HepG2 (cell line): ENCODE measurements around the gene CST11. TPM values are rescaled to one million over a fixed set of nuclear protein-coding genes. Genes with fewer than 3 reads are reported as not detected.

ENCODE experiments used
- AKAP8 ChIP-seq: sonication (generic); formaldehyde crosslinking; IDR thresholded peaks from 2 replicates; pipeline ENCODE4 v1.5.1; 2020; ENCODE audit warnings: mild to moderate bottlenecking, missing genetic modification reagents
- ASH2L ChIP-seq: fragments of 300-600, 200-600 bp; sonication (generic); IDR thresholded peaks from 2 replicates; pipeline ENCODE4 v1.7.0; 2017; ENCODE audit warnings: low read depth, mild to moderate bottlenecking, moderate library complexity, mixed read lengths, low read length; ENCODE audit not compliant: insufficient read length
- CREM ChIP-seq, 2 experiments: sonication (generic) in 1 of 2; formaldehyde crosslinking in 1 of 2; IDR thresholded peaks; 2 replicates each; pipeline versions ENCODE4 v1.4.0 to v1.6.1; 2016 to 2020; ENCODE audit warnings: antibody characterized with exemption in 1 of 2, mild to moderate bottlenecking in 1 of 2, missing genetic modification reagents in 1 of 2
- EZH2 ChIP-seq: conservative IDR thresholded peaks from 2 replicates; pipeline ENCODE4 v1.6.1; 2012; ENCODE audit warnings: mild to moderate bottlenecking, low read depth, low read length, moderate library complexity
- IKZF1 ChIP-seq: fragments of 450-650 bp; IDR thresholded peaks from 2 replicates; pipeline ENCODE4 v1.7.1; 2016
- KLF11 ChIP-seq: IDR thresholded peaks from 2 replicates; pipeline ENCODE4 v1.6.1; 2016; ENCODE audit warnings: missing compliant biosample characterization
- LCORL ChIP-seq, 2 experiments: fragments of 450-650 bp in 1 of 2; sonication (generic) in 1 of 2; formaldehyde crosslinking in 1 of 2; IDR thresholded peaks; 2 replicates each; pipeline versions ENCODE4 v1.5.0 to v1.6.1; 2017 to 2020; ENCODE audit warnings: antibody characterized with exemption in 1 of 2, missing genetic modification reagents in 1 of 2
- MIER2 ChIP-seq: IDR thresholded peaks from 2 replicates; pipeline ENCODE4 v1.6.1; 2016; ENCODE audit warnings: missing biosample characterization, missing genetic modification reagents
- NPAS2 ChIP-seq: sonication (generic); formaldehyde crosslinking; IDR thresholded peaks from 2 replicates; pipeline ENCODE4 v1.8.0; 2022; ENCODE audit warnings: mild to moderate bottlenecking, missing genetic modification reagents, borderline replicate concordance
- PAX8 ChIP-seq: sonication (generic); formaldehyde crosslinking; IDR thresholded peaks from 2 replicates; pipeline ENCODE4 v1.8.0; 2022; ENCODE audit warnings: mild to moderate bottlenecking, missing genetic modification reagents, borderline replicate concordance
- RAD21 ChIP-seq: fragments of 450-650 bp; formaldehyde crosslinking; IDR thresholded peaks from 2 replicates; pipeline ENCODE4 v1.5.0; 2020; ENCODE audit warnings: mild to moderate bottlenecking
- SRSF4 ChIP-seq: fragments of 200-400 bp; formaldehyde crosslinking; IDR thresholded peaks from one replicate; pipeline ENCODE4 v1.6.1; 2018; ENCODE audit warnings: mild to moderate bottlenecking, low read depth, low read length, moderate library complexity; ENCODE audit not compliant: poor library complexity, severe bottlenecking
- SRSF9 ChIP-seq: fragments of 200-400 bp; formaldehyde crosslinking; IDR thresholded peaks from 2 replicates; pipeline ENCODE4 v1.6.1; 2018; ENCODE audit warnings: borderline replicate concordance, mild to moderate bottlenecking, low read depth, low read length; ENCODE audit not compliant: insufficient read depth, poor library complexity, severe bottlenecking
- STAG1 ChIP-seq: sonication (generic); formaldehyde crosslinking; IDR thresholded peaks from 2 replicates; pipeline ENCODE4 v1.4.0; 2020; ENCODE audit warnings: missing genetic modification reagents
- TRIM24 ChIP-seq: sonication (generic); formaldehyde crosslinking; IDR thresholded peaks from 2 replicates; pipeline ENCODE4 v1.8.0; 2022; ENCODE audit warnings: mild to moderate bottlenecking, missing genetic modification reagents
- ZBTB42 ChIP-seq: sonication (generic); formaldehyde crosslinking; IDR thresholded peaks from 2 replicates; pipeline ENCODE4 v1.5.0; 2020; ENCODE audit warnings: mild to moderate bottlenecking, missing genetic modification reagents
- ZBTB7B ChIP-seq: sonication (generic); formaldehyde crosslinking; IDR thresholded peaks from 2 replicates; pipeline ENCODE4 v1.4.0; 2020; ENCODE audit warnings: missing genetic modification reagents
- ZFY ChIP-seq: sonication (generic); formaldehyde crosslinking; IDR thresholded peaks from 2 replicates; pipeline ENCODE4 v1.4.0; 2020; ENCODE audit warnings: missing genetic modification reagents
- ZNF652 ChIP-seq: IDR thresholded peaks from 2 replicates; pipeline ENCODE4 v1.6.1; 2016; ENCODE audit warnings: low read depth, borderline replicate concordance
- ZNF788 ChIP-seq: sonication (generic); formaldehyde crosslinking; IDR thresholded peaks from 2 replicates; pipeline ENCODE4 v1.5.0; 2020; ENCODE audit warnings: mild to moderate bottlenecking, missing genetic modification reagents, borderline replicate concordance
- ZNF878 ChIP-seq: sonication (generic); formaldehyde crosslinking; IDR thresholded peaks from 2 replicates; pipeline ENCODE4 v1.8.1; 2023; ENCODE audit warnings: mild to moderate bottlenecking, missing genetic modification reagents, moderate library complexity
- polyA plus RNA-seq, 8 experiments: library from polyadenylated mRNA; depleted of rRNA in 3 of 8; stranded (reverse) in 7 of 8; unstranded in 1 of 8; fragments of >200 nt; fragmentation: Illumina TruSeq in 4 of 8; extraction: Trizol in 4 of 8; gene quantifications; 2 replicates each; pipeline versions ENCODE4 v1.2.1 to v1.2.3, GENCODE V29; 2011 to 2016; ENCODE audit warnings: low read depth in 4 of 8, missing spikeins in 1 of 8, mixed read lengths in 1 of 8; ENCODE audit not compliant: insufficient read depth in 1 of 8
- total RNA-seq, 5 experiments: library from RNA; depleted of rRNA; stranded (reverse); fragments of >200 nt; fragmentation: Illumina TruSeq; extraction: Trizol; gene quantifications; 2 replicates each; pipeline ENCODE4 v1.2.3, GENCODE V29; 2016; ENCODE audit warnings: low read depth in 1 of 5
- TF ChIP-seq, protein P1 (sequence below): sonication (generic); formaldehyde crosslinking; IDR thresholded peaks from 2 replicates; pipeline ENCODE4 v1.4.0; 2020; ENCODE audit warnings: missing genetic modification reagents
- TF ChIP-seq, protein P2 (sequence below): sonication (generic); formaldehyde crosslinking; IDR thresholded peaks from 2 replicates; pipeline ENCODE4 v1.4.0; 2020; ENCODE audit warnings: mild to moderate bottlenecking, missing genetic modification reagents

Gene CST11
- total and polyA plus RNA-seq, 2 of the 13 experiments (the other 11 are each of a cell fraction or from before 2014, with no cell fraction given) = not detected

- TF ChIP-seq SRSF9 = no peak
- TF ChIP-seq MIER2 (CRISPR knock-in tag) = no peak
- TF ChIP-seq LCORL (IDR thresholded peaks at IDR 0.05) = no peak
- TF ChIP-seq LCORL (CRISPR knock-in tag; IDR thresholded peaks at IDR 0.05) = 0 out of 2 replicates have a peak, but pooled peaks have one; percentile 48
- TF ChIP-seq ZBTB42 (CRISPR knock-in tag) = no peak
- no peak for TF ChIP-seq ZNF652 (CRISPR knock-in tag)
- no peak for TF ChIP-seq ASH2L
- TF ChIP-seq ZNF878 = 0 out of 2 replicates have a peak, but pooled peaks have one; percentile 47
- TF ChIP-seq KLF11 = no peak
- no peak for TF ChIP-seq CREM (IDR thresholded peaks at IDR 0.05)
- no peak for TF ChIP-seq CREM (CRISPR knock-in tag; IDR thresholded peaks at IDR 0.05)
- TF ChIP-seq AKAP8 (CRISPR knock-in tag) = 0 out of 2 replicates have a peak, but pooled peaks have one; percentile 70
- TF ChIP-seq IKZF1 = no peak
- no peak for TF ChIP-seq TRIM24 (CRISPR knock-in tag)
- no peak for TF ChIP-seq SRSF4
- TF ChIP-seq, protein P1, sequence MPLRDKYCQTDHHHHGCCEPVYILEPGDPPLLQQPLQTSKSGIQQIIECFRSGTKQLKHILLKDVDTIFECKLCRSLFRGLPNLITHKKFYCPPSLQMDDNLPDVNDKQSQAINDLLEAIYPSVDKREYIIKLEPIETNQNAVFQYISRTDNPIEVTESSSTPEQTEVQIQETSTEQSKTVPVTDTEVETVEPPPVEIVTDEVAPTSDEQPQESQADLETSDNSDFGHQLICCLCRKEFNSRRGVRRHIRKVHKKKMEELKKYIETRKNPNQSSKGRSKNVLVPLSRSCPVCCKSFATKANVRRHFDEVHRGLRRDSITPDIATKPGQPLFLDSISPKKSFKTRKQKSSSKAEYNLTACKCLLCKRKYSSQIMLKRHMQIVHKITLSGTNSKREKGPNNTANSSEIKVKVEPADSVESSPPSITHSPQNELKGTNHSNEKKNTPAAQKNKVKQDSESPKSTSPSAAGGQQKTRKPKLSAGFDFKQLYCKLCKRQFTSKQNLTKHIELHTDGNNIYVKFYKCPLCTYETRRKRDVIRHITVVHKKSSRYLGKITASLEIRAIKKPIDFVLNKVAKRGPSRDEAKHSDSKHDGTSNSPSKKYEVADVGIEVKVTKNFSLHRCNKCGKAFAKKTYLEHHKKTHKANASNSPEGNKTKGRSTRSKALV (CRISPR knock-in tag) = peak; percentile 76; the same call in 1 of the 2 replicates
- peak; percentile 65; the same call in 1 of the 2 replicates for TF ChIP-seq ZNF788
- no peak for TF ChIP-seq STAG1 (CRISPR knock-in tag)
- TF ChIP-seq ZFY (CRISPR knock-in tag) = peak; percentile 66
- no peak for TF ChIP-seq NPAS2 (CRISPR knock-in tag)
- TF ChIP-seq, protein P2, sequence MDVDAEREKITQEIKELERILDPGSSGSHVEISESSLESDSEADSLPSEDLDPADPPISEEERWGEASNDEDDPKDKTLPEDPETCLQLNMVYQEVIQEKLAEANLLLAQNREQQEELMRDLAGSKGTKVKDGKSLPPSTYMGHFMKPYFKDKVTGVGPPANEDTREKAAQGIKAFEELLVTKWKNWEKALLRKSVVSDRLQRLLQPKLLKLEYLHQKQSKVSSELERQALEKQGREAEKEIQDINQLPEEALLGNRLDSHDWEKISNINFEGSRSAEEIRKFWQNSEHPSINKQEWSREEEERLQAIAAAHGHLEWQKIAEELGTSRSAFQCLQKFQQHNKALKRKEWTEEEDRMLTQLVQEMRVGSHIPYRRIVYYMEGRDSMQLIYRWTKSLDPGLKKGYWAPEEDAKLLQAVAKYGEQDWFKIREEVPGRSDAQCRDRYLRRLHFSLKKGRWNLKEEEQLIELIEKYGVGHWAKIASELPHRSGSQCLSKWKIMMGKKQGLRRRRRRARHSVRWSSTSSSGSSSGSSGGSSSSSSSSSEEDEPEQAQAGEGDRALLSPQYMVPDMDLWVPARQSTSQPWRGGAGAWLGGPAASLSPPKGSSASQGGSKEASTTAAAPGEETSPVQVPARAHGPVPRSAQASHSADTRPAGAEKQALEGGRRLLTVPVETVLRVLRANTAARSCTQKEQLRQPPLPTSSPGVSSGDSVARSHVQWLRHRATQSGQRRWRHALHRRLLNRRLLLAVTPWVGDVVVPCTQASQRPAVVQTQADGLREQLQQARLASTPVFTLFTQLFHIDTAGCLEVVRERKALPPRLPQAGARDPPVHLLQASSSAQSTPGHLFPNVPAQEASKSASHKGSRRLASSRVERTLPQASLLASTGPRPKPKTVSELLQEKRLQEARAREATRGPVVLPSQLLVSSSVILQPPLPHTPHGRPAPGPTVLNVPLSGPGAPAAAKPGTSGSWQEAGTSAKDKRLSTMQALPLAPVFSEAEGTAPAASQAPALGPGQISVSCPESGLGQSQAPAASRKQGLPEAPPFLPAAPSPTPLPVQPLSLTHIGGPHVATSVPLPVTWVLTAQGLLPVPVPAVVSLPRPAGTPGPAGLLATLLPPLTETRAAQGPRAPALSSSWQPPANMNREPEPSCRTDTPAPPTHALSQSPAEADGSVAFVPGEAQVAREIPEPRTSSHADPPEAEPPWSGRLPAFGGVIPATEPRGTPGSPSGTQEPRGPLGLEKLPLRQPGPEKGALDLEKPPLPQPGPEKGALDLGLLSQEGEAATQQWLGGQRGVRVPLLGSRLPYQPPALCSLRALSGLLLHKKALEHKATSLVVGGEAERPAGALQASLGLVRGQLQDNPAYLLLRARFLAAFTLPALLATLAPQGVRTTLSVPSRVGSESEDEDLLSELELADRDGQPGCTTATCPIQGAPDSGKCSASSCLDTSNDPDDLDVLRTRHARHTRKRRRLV (CRISPR knock-in tag) = peak; percentile 53; the same call in 1 of the 2 replicates
- TF ChIP-seq RAD21 (CRISPR knock-in tag) = no peak
- TF ChIP-seq ZBTB7B (CRISPR knock-in tag) = peak; percentile 67
- no peak for TF ChIP-seq EZH2
- no peak for TF ChIP-seq PAX8
These were observed 16.8 kb downstream of the CST11 start (continued) for GRCh38 chr20:23435626-23436539.
